Liver (tissue), 3 donors: ENCODE data around the gene COL21A1.

Experiments
- ATF3 ChIP-seq: IDR thresholded peaks from 2 replicates; pipeline ENCODE4 v1.6.1; 2016; ENCODE audit warnings: antibody characterized with exemption
- EGR1 ChIP-seq, 2 donors: IDR thresholded peaks; 2 replicates each; pipeline ENCODE4 v1.6.1; 2016 to 2018; ENCODE audit warnings: antibody characterized with exemption in 2 of 2, low read depth in 2 of 2
- FOXA1 ChIP-seq: IDR thresholded peaks from 2 replicates; pipeline ENCODE4 v1.6.1; 2016; ENCODE audit warnings: antibody characterized with exemption
- GABPA ChIP-seq, 2 donors: IDR thresholded peaks in 1 of 2; conservative IDR thresholded peaks in 1 of 2; 2 replicates each; pipeline ENCODE4 v1.6.1; 2016; ENCODE audit warnings: antibody characterized with exemption in 2 of 2, mild to moderate bottlenecking in 1 of 2, moderate library complexity in 1 of 2
- JUND ChIP-seq, 2 donors: IDR thresholded peaks; 2 replicates each; pipeline ENCODE4 v1.6.1; 2016; ENCODE audit warnings: antibody characterized with exemption in 2 of 2
- MAX ChIP-seq: IDR thresholded peaks from 2 replicates; pipeline ENCODE4 v1.6.1; 2016; ENCODE audit warnings: antibody characterized with exemption
- RAD21 ChIP-seq, 2 donors: IDR thresholded peaks; 2 replicates each; pipeline ENCODE4 v1.6.1; 2016; ENCODE audit warnings: antibody characterized with exemption in 2 of 2, mild to moderate bottlenecking in 2 of 2
- SP1 ChIP-seq: IDR thresholded peaks from 2 replicates; pipeline ENCODE4 v1.6.1; 2018; ENCODE audit warnings: antibody characterized with exemption, mild to moderate bottlenecking
- TAF1 ChIP-seq: conservative IDR thresholded peaks from 2 replicates; pipeline ENCODE4 v1.6.1; 2016; ENCODE audit warnings: antibody characterized with exemption, mild to moderate bottlenecking
- YY1 ChIP-seq: IDR thresholded peaks from 2 replicates; pipeline ENCODE4 v1.6.1; 2016; ENCODE audit warnings: antibody characterized with exemption, mild to moderate bottlenecking
- TF ChIP-seq, protein P1 (sequence below): fragments of 150-350 bp; IDR thresholded peaks from 2 replicates; pipeline ENCODE4 v1.5.1; 2017; ENCODE audit warnings: improper control_type of control experiment, low read depth, low read length; ENCODE audit not compliant: missing input control
- TF ChIP-seq, protein P2 (sequence below): IDR thresholded peaks from 2 replicates; pipeline ENCODE4 v1.6.1; 2016; ENCODE audit warnings: antibody characterized with exemption, mild to moderate bottlenecking
- TF ChIP-seq, protein P3 (sequence below): IDR thresholded peaks from 2 replicates; pipeline ENCODE4 v1.6.1; 2016; ENCODE audit warnings: antibody characterized with exemption
- donor health status: healthy.
- donor health status: healthy.

DNA sequence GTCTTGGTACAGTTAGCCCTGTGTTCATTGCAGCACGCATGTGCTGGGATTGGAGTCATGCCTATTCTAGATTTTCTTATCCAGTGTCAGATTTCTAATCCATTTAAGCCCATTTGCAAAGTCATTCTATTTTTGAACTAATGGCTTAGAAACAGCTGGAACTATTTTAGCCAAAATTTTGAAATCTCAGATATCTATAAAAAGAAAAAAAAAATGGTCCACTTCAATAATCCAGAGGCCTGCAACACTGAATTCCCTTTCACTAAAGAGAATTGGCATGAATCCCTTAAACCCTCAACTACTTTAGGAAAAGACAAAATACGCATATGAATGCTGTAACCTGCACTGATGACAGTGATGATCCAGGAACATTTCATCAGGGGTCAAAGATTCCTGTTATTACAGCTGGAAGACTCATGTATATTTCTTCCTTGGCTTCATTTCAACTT lies 1.5 kb downstream of the COL21A1 start:
- no peak for TF ChIP-seq MAX
- TF ChIP-seq ATF3 = no peak
- TF ChIP-seq, protein P1, sequence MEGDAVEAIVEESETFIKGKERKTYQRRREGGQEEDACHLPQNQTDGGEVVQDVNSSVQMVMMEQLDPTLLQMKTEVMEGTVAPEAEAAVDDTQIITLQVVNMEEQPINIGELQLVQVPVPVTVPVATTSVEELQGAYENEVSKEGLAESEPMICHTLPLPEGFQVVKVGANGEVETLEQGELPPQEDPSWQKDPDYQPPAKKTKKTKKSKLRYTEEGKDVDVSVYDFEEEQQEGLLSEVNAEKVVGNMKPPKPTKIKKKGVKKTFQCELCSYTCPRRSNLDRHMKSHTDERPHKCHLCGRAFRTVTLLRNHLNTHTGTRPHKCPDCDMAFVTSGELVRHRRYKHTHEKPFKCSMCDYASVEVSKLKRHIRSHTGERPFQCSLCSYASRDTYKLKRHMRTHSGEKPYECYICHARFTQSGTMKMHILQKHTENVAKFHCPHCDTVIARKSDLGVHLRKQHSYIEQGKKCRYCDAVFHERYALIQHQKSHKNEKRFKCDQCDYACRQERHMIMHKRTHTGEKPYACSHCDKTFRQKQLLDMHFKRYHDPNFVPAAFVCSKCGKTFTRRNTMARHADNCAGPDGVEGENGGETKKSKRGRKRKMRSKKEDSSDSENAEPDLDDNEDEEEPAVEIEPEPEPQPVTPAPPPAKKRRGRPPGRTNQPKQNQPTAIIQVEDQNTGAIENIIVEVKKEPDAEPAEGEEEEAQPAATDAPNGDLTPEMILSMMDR = no peak
- TF ChIP-seq, protein P2, sequence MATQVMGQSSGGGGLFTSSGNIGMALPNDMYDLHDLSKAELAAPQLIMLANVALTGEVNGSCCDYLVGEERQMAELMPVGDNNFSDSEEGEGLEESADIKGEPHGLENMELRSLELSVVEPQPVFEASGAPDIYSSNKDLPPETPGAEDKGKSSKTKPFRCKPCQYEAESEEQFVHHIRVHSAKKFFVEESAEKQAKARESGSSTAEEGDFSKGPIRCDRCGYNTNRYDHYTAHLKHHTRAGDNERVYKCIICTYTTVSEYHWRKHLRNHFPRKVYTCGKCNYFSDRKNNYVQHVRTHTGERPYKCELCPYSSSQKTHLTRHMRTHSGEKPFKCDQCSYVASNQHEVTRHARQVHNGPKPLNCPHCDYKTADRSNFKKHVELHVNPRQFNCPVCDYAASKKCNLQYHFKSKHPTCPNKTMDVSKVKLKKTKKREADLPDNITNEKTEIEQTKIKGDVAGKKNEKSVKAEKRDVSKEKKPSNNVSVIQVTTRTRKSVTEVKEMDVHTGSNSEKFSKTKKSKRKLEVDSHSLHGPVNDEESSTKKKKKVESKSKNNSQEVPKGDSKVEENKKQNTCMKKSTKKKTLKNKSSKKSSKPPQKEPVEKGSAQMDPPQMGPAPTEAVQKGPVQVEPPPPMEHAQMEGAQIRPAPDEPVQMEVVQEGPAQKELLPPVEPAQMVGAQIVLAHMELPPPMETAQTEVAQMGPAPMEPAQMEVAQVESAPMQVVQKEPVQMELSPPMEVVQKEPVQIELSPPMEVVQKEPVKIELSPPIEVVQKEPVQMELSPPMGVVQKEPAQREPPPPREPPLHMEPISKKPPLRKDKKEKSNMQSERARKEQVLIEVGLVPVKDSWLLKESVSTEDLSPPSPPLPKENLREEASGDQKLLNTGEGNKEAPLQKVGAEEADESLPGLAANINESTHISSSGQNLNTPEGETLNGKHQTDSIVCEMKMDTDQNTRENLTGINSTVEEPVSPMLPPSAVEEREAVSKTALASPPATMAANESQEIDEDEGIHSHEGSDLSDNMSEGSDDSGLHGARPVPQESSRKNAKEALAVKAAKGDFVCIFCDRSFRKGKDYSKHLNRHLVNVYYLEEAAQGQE = no peak
- no peak for TF ChIP-seq RAD21 (IDR thresholded peaks at IDR 0.05)
- TF ChIP-seq FOXA1 = no peak
- no peak for TF ChIP-seq YY1
- TF ChIP-seq TAF1 = no peak
- no peak for TF ChIP-seq EGR1 (IDR thresholded peaks at IDR 0.05; ENCODE audit: low read depth in 2 of 2)
- TF ChIP-seq, protein P3, sequence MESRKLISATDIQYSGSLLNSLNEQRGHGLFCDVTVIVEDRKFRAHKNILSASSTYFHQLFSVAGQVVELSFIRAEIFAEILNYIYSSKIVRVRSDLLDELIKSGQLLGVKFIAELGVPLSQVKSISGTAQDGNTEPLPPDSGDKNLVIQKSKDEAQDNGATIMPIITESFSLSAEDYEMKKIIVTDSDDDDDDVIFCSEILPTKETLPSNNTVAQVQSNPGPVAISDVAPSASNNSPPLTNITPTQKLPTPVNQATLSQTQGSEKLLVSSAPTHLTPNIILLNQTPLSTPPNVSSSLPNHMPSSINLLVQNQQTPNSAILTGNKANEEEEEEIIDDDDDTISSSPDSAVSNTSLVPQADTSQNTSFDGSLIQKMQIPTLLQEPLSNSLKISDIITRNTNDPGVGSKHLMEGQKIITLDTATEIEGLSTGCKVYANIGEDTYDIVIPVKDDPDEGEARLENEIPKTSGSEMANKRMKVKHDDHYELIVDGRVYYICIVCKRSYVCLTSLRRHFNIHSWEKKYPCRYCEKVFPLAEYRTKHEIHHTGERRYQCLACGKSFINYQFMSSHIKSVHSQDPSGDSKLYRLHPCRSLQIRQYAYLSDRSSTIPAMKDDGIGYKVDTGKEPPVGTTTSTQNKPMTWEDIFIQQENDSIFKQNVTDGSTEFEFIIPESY = no peak
- no peak for TF ChIP-seq GABPA (IDR thresholded peaks at IDR 0.05 in 1 of 2, conservative IDR thresholded peaks at IDR 0.05 in 1 of 2)
- TF ChIP-seq JUND (IDR thresholded peaks at IDR 0.05) = no peak
- no peak for TF ChIP-seq SP1
